HepG2 (cell line): ENCODE measurements around the gene HRC. TPM values are rescaled to one million over a fixed set of nuclear protein-coding genes. Genes with fewer than 3 reads are reported as not detected.

ENCODE experiments used
- ATAC-seq: fragments of 200-7000 bp; cut with Tn5 transposase; 3 replicates; pipeline ENCODE4 v1.9.1; 2020; ENCODE audit warnings: mild to moderate bottlenecking, moderate library complexity
- BruUV-seq: library from RNA; stranded (reverse); fragments of 400-500 nt; replicated peaks from 2 replicates; lab custom pipeline; 2021; lab: Mats Ljungman, UMichigan
- CTCF ChIA-PET: fragments of 300-600 bp; formaldehyde crosslinking; extraction: SDS; loops from one replicate; lab custom pipeline; 2021; ENCODE audit warnings: low total read pairs, inconsistent platforms, low intra/inter-chr PET ratio; lab: Yijun Ruan, JAX
- POLR2A ChIA-PET: fragments of 350-600 bp; sonication (Branson Sonifier 250); formaldehyde crosslinking; loops from one replicate; lab custom pipeline; 2020; ENCODE audit warnings: antibody characterized with exemption, inconsistent platforms; lab: Yijun Ruan, JAX
- DNase-seq: peaks from one replicate; pipeline ENCODE4 v3.0.0-alpha.2; 2015; ENCODE audit warnings: low spot score
- FAIRE-seq: peaks from 3 replicates; lab custom pipeline; 2011; peaks lifted over from hg19 to GRCh38; lab: Jason Lieb, UNC
- H2AFZ ChIP-seq: one replicate; pipeline ENCODE4 v1.6.1; 2011; ENCODE audit warnings: low read length, inconsistent platforms
- H3K27ac ChIP-seq: fragments of 300-600 bp; 3 replicates; pipeline ENCODE4 v1.8.0; 2011; ENCODE audit warnings: mixed run types, mild to moderate bottlenecking, mixed read lengths, low read length, inconsistent platforms; ENCODE audit not compliant: insufficient read depth; ENCODE audit errors: extremely low read length
- H3K27me3 ChIP-seq, 2 experiments: fragments of 200-600 bp in 1 of 2; 2 replicates in 1 of 2; 3 replicates in 1 of 2; pipeline versions ENCODE4 v1.6.0 to v1.8.0; 2011; ENCODE audit warnings: low read length in 2 of 2, mild to moderate bottlenecking in 2 of 2, moderate library complexity in 2 of 2, inconsistent platforms in 1 of 2; ENCODE audit not compliant: insufficient read depth in 2 of 2, control insufficient read depth in 1 of 2
- H3K36me3 ChIP-seq, 2 experiments: fragments of 200-600 bp in 1 of 2; replicated peaks in 1 of 2; 2 replicates in 1 of 2; 3 replicates in 1 of 2; pipeline versions ENCODE4 v1.5.1 to v1.8.0; 2011; ENCODE audit warnings: low read length in 2 of 2, inconsistent platforms in 1 of 2; ENCODE audit not compliant: insufficient read depth in 2 of 2, control insufficient read depth in 1 of 2
- H3K4me1 ChIP-seq: 2 replicates; pipeline ENCODE4 v1.5.1; 2012; ENCODE audit warnings: low read length, inconsistent platforms; ENCODE audit not compliant: insufficient read depth
- H3K4me2 ChIP-seq: 2 replicates; pipeline ENCODE4 v1.6.0; 2011; ENCODE audit warnings: low read depth, low read length, inconsistent platforms
- H3K4me3 ChIP-seq, 3 experiments: fragments of 200-600 bp in 1 of 3; sonication (generic), shearing (Covaris generic) in 1 of 3; replicated peaks in 1 of 3; 2 replicates each; pipeline ENCODE4 v1.5.1; 2011 to 2016; ENCODE audit warnings: low read length in 3 of 3, inconsistent platforms in 2 of 3, low read depth in 2 of 3, mild to moderate bottlenecking in 2 of 3, control low read depth in 1 of 3, mixed read lengths in 1 of 3; ENCODE audit not compliant: insufficient read depth in 1 of 3
- H3K79me2 ChIP-seq: one replicate; pipeline ENCODE4 v1.6.1; 2011; ENCODE audit warnings: low read length, inconsistent platforms; ENCODE audit not compliant: insufficient read depth
- H3K9ac ChIP-seq: 2 replicates; pipeline ENCODE4 v1.6.0; 2011; ENCODE audit warnings: mild to moderate bottlenecking, low read depth, low read length, inconsistent platforms; ENCODE audit not compliant: insufficient read depth
- H3K9me3 ChIP-seq: 2 replicates; pipeline ENCODE4 v1.5.1; 2012; ENCODE audit warnings: mild to moderate bottlenecking, low read length
- H4K20me1 ChIP-seq: 2 replicates; pipeline ENCODE4 v1.6.0; 2011; ENCODE audit warnings: inconsistent platforms, mild to moderate bottlenecking, low read length, moderate library complexity; ENCODE audit not compliant: insufficient read depth
- AHR ChIP-seq: IDR thresholded peaks from 2 replicates; pipeline ENCODE4 v1.6.1; 2018; ENCODE audit warnings: missing genetic modification reagents, missing compliant biosample characterization
- E2F1 ChIP-seq: sonication (generic); formaldehyde crosslinking; IDR thresholded peaks from 2 replicates; pipeline ENCODE4 v1.5.0; 2020; ENCODE audit warnings: missing genetic modification reagents
- ELF1 ChIP-seq: sonication (generic); formaldehyde crosslinking; IDR thresholded peaks from 2 replicates; pipeline ENCODE4 v1.4.0; 2020; ENCODE audit warnings: missing genetic modification reagents
- HDAC1 ChIP-seq: sonication (generic); formaldehyde crosslinking; IDR thresholded peaks from 2 replicates; pipeline ENCODE4 v1.5.1; 2020; ENCODE audit warnings: mild to moderate bottlenecking, missing genetic modification reagents
- HMG20A ChIP-seq: IDR thresholded peaks from 2 replicates; pipeline ENCODE4 v1.6.1; 2016; ENCODE audit warnings: borderline replicate concordance
- JUN ChIP-seq: sonication (generic); formaldehyde crosslinking; IDR thresholded peaks from 2 replicates; pipeline ENCODE4 v1.4.0; 2020; ENCODE audit warnings: mild to moderate bottlenecking, missing genetic modification reagents
- KDM1A ChIP-seq: IDR thresholded peaks from 2 replicates; pipeline ENCODE4 v1.6.1; 2016; ENCODE audit warnings: missing compliant biosample characterization
- MTERF4 ChIP-seq: sonication (generic); formaldehyde crosslinking; IDR thresholded peaks from 2 replicates; pipeline ENCODE4 v1.8.0; 2023; ENCODE audit warnings: mild to moderate bottlenecking, missing genetic modification reagents
- NFATC3 ChIP-seq: sonication (generic); formaldehyde crosslinking; IDR thresholded peaks from 2 replicates; pipeline ENCODE4 v1.5.1; 2020; ENCODE audit warnings: mild to moderate bottlenecking, missing genetic modification reagents
- RAD51 ChIP-seq: fragments of 450-650 bp; IDR thresholded peaks from 2 replicates; pipeline ENCODE4 v1.6.1; 2016; ENCODE audit warnings: borderline replicate concordance
- ZNF414 ChIP-seq: sonication (generic); formaldehyde crosslinking; IDR thresholded peaks from 2 replicates; pipeline ENCODE4 v1.5.0; 2020; ENCODE audit warnings: missing genetic modification reagents
- ZNF598 ChIP-seq: sonication (generic); formaldehyde crosslinking; IDR thresholded peaks from 2 replicates; pipeline ENCODE4 v1.5.1; 2020; ENCODE audit warnings: mild to moderate bottlenecking, missing genetic modification reagents, borderline replicate concordance
- ZNF687 ChIP-seq: sonication (generic); formaldehyde crosslinking; IDR thresholded peaks from 2 replicates; pipeline ENCODE4 v1.5.1; 2020; ENCODE audit warnings: mild to moderate bottlenecking, missing genetic modification reagents, moderate library complexity
- WGBS: methylation state at CpG from one replicate; pipeline ENCODE4 v1.1.6; 2017; ENCODE audit warnings: low lambda C conversion rate; 5-methylcytosine and 5-hydroxymethylcytosine counted together
- in situ Hi-C: cut with HindIII; loops from 2 replicates; pipeline ENCODE4 v1.10.0; 2017; ENCODE audit warnings: low pct_unique_long_range_greater_than_20kb; ENCODE audit not compliant: extremely low pct_ligation_motif_present
- intact Hi-C: fragments of 100-400 bp; cut with micrococcal nuclease; formaldehyde crosslinking; loops from one replicate; pipeline ENCODE4 v1.10.0; 2022; ENCODE audit not compliant: unreplicated experiment
- polyA plus RNA-seq, 8 experiments: library from polyadenylated mRNA; depleted of rRNA in 3 of 8; stranded (reverse) in 7 of 8; unstranded in 1 of 8; fragments of >200 nt; fragmentation: Illumina TruSeq in 4 of 8; extraction: Trizol in 4 of 8; gene quantifications; 2 replicates each; pipeline versions ENCODE4 v1.2.1 to v1.2.3, GENCODE V29; 2011 to 2016; ENCODE audit warnings: low read depth in 4 of 8, missing spikeins in 1 of 8, mixed read lengths in 1 of 8; ENCODE audit not compliant: insufficient read depth in 1 of 8
- total RNA-seq, 5 experiments: library from RNA; depleted of rRNA; stranded (reverse); fragments of >200 nt; fragmentation: Illumina TruSeq; extraction: Trizol; gene quantifications; 2 replicates each; pipeline ENCODE4 v1.2.3, GENCODE V29; 2016; ENCODE audit warnings: low read depth in 1 of 5

Gene HRC
- total and polyA plus RNA-seq, 2 of the 13 experiments (the other 11 are each of a cell fraction or from before 2014, with no cell fraction given), result 3.6 to 15.4 TPM

GRCh38 chr19:49120325-49120683, 34.9 kb downstream of the HRC start:
- FAIRE-seq (no peak), ATAC-seq (no peak), DNase-seq (no peak)
- Histone ChIP-seq H3K9me3 (no peaks in the 10 kb centered on the region), H3K36me3 (no peaks in the 10 kb centered on the region), H3K27me3 (peaks cover 0 to 7% of the 10 kb centered on the region in 2 experiments; a peak in 1 of 5 replicates), H3K4me3 (peak overlapping the region in 2 of 3 experiments; percentile 73 to 77; a peak in 3 of 6 replicates), H3K79me2 (peaks cover 4% of the 10 kb centered on the region), H4K20me1 (no peaks in the 10 kb centered on the region), H2AFZ (no peak overlapping the region), H3K27ac (no peak overlapping the region), H3K4me2 (peak overlapping the region; percentile 92), H3K4me1 (peaks cover 61% of the 10 kb centered on the region), H3K9ac (0 out of 2 replicates have a peak overlapping the region, but pooled peaks have one; percentile 54)
- intact Hi-C loops, result no loop called here
- ChIA-PET POLR2A (interaction anchor here (0.9 to 1.4 kb wide), 2 partner anchors 22 to 29 kb away, joined by 3 to 4 read pairs; no protein-coding TSS in a partner anchor), CTCF (no interaction called here)
- in situ Hi-C loops, result no loop called here
- no TSS peak for BruUV-seq
- WGBS, result no CpG with 5 or more reads among the region's 16 CpGs
- TF ChIP-seq MTERF4 (CRISPR knock-in tag) (no peak), E2F1 (CRISPR knock-in tag) (no peak), HDAC1 (peak; percentile 6; the same call in 1 of the 2 replicates), HMG20A (CRISPR knock-in tag) (no peak), JUN (CRISPR knock-in tag) (no peak), RAD51 (no peak), ZNF598 (CRISPR knock-in tag) (no peak), ZNF687 (CRISPR knock-in tag) (peak; percentile 1; the same call in 1 of the 2 replicates), NFATC3 (no peak), KDM1A (CRISPR knock-in tag) (no peak), AHR (no peak), ELF1 (CRISPR knock-in tag) (no peak), ZNF414 (0 out of 2 replicates have a peak, but pooled peaks have one; percentile 1)
